SK-N-SH treated with all-trans-retinoic acid at 6 μM for 48 hours (cell line): ENCODE results near the gene ALB.

Experiments
- ARNTL ChIP-seq: fragments of 450-650 bp; formaldehyde crosslinking; IDR thresholded peaks from 2 replicates; pipeline ENCODE4 v1.5.0; 2020; ENCODE audit warnings: low read depth, mild to moderate bottlenecking, moderate library complexity, borderline replicate concordance
- CSDC2 ChIP-seq: fragments of 250-450 bp; sonication (Bioruptor Pico); IDR thresholded peaks from 2 replicates; pipeline ENCODE4 v1.5.0; 2020; ENCODE audit warnings: mild to moderate bottlenecking, moderate library complexity
- CSRNP3 ChIP-seq: fragments of 250-450 bp; sonication (Bioruptor Pico); IDR thresholded peaks from 2 replicates; pipeline ENCODE4 v1.5.1; 2021; ENCODE audit warnings: mild to moderate bottlenecking, moderate library complexity
- ESRRG ChIP-seq: fragments of 250-450 bp; sonication (Bioruptor Pico); IDR thresholded peaks from 2 replicates; pipeline ENCODE4 v1.6.1; 2021; ENCODE audit warnings: mild to moderate bottlenecking
- GLIS3 ChIP-seq: fragments of 250-450 bp; sonication (Bioruptor Pico); IDR thresholded peaks from 2 replicates; pipeline ENCODE4 v1.5.0; 2020; ENCODE audit warnings: mild to moderate bottlenecking, moderate library complexity
- PATZ1 ChIP-seq: fragments of 250-450 bp; sonication (Bioruptor Pico); IDR thresholded peaks from 2 replicates; pipeline ENCODE4 v1.8.0; 2020; ENCODE audit warnings: mild to moderate bottlenecking, moderate library complexity, borderline replicate concordance
- RARB ChIP-seq: fragments of 250-450 bp; sonication (Bioruptor Pico); IDR thresholded peaks from 2 replicates; pipeline ENCODE4 v1.8.0; 2021; ENCODE audit warnings: mild to moderate bottlenecking, moderate library complexity
- SNAI2 ChIP-seq: fragments of 250-450 bp; sonication (Bioruptor Pico); IDR thresholded peaks from 2 replicates; pipeline ENCODE4 v1.5.0; 2020; ENCODE audit warnings: mild to moderate bottlenecking, moderate library complexity
- TCF4 ChIP-seq: fragments of 250-450 bp; sonication (Bioruptor Pico); IDR thresholded peaks from 2 replicates; pipeline ENCODE4 v1.8.0; 2021; ENCODE audit warnings: mild to moderate bottlenecking, moderate library complexity, borderline replicate concordance
- ZC3H10 ChIP-seq: fragments of 250-450 bp; sonication (Bioruptor Pico); IDR thresholded peaks from 2 replicates; pipeline ENCODE4 v1.5.1; 2021; ENCODE audit warnings: mild to moderate bottlenecking, moderate library complexity
- ZFP3 ChIP-seq: fragments of 250-450 bp; sonication (Bioruptor Pico); IDR thresholded peaks from 2 replicates; pipeline ENCODE4 v1.5.0; 2020; ENCODE audit warnings: mild to moderate bottlenecking, moderate library complexity
- ZFP30 ChIP-seq: fragments of 450-650 bp; formaldehyde crosslinking; IDR thresholded peaks from 2 replicates; pipeline ENCODE4 v1.5.0; 2022; ENCODE audit warnings: mild to moderate bottlenecking, moderate library complexity
- ZNF70 ChIP-seq: fragments of 450-650 bp; formaldehyde crosslinking; IDR thresholded peaks from 2 replicates; pipeline ENCODE4 v1.5.0; 2020; ENCODE audit warnings: mild to moderate bottlenecking, moderate library complexity
- ZNF8 ChIP-seq: fragments of 450-650 bp; formaldehyde crosslinking; IDR thresholded peaks from 2 replicates; pipeline ENCODE4 v1.5.0; 2020; ENCODE audit warnings: mild to moderate bottlenecking, moderate library complexity

DNA sequence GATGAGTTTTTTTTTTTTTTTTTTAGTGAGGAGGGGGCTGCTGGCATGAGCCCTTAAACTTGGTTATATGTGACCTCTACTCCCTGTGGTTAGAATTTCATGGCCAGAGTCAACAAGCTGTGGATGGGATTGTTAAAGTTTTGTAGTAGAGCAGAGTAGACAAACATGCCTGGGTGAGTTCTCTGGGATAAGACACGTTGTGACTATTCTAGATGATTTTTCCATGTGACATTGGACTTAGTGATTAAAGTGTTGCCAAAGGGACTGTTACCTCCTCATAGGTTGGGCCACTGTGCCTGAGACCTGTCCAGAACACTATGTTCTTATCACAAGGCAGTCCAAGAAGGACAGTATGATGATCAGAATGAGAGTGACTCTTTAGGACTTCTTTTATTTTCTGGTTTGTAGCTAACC, 28.8 kb upstream of the ALB start:
- TF ChIP-seq ZFP3 (no peak), PATZ1 (CRISPR knock-in tag) (no peak), RARB (CRISPR knock-in tag) (no peak), TCF4 (CRISPR knock-in tag) (no peak), ARNTL (no peak), ZC3H10 (CRISPR knock-in tag) (no peak), GLIS3 (CRISPR knock-in tag) (no peak), ZFP30 (CRISPR knock-in tag) (no peak), CSDC2 (CRISPR knock-in tag) (no peak), ESRRG (no peak), SNAI2 (no peak), CSRNP3 (CRISPR knock-in tag) (no peak), ZNF8 (no peak), ZNF70 (CRISPR knock-in tag) (no peak)
